B cell (primary cell): ENCODE results near the gene SHISA7.

Experiments
- EZH2 ChIP-seq: IDR thresholded peaks from 2 replicates; pipeline ENCODE4 v1.6.1; 2012; ENCODE audit warnings: borderline replicate concordance, low read depth, mild to moderate bottlenecking, moderate library complexity, low read length; ENCODE audit not compliant: insufficient read depth, poor library complexity, severe bottlenecking
- TF ChIP-seq, protein P1 (sequence below): fragments of 200-600 bp; IDR thresholded peaks from one replicate; pipeline ENCODE4 v1.8.0; 2022; ENCODE audit warnings: antibody characterized with exemption, mild to moderate bottlenecking

GRCh38 chr19:55426042-55426441 is 17.1 kb downstream of the SHISA7 start:
- TF ChIP-seq, protein P1, sequence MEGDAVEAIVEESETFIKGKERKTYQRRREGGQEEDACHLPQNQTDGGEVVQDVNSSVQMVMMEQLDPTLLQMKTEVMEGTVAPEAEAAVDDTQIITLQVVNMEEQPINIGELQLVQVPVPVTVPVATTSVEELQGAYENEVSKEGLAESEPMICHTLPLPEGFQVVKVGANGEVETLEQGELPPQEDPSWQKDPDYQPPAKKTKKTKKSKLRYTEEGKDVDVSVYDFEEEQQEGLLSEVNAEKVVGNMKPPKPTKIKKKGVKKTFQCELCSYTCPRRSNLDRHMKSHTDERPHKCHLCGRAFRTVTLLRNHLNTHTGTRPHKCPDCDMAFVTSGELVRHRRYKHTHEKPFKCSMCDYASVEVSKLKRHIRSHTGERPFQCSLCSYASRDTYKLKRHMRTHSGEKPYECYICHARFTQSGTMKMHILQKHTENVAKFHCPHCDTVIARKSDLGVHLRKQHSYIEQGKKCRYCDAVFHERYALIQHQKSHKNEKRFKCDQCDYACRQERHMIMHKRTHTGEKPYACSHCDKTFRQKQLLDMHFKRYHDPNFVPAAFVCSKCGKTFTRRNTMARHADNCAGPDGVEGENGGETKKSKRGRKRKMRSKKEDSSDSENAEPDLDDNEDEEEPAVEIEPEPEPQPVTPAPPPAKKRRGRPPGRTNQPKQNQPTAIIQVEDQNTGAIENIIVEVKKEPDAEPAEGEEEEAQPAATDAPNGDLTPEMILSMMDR = no peak
- no peak for TF ChIP-seq EZH2
